OCI-M1 (cell line): ENCODE data around the gene IL1B.

Source experiments
- DNase-seq: peaks from one replicate; lab custom pipeline; 2025; lab: John Stamatoyannopoulos, UW

The IL1B gene

GRCh38 chr2:112836695-112837117, at the start of gene IL1B:
Gene IL1B, minus strand, starts transcription at chr2:112836779. Its CDS starts 550 bp downstream, at chr2:112836229.
- peak; percentile 92 for DNase-seq

DNA sequence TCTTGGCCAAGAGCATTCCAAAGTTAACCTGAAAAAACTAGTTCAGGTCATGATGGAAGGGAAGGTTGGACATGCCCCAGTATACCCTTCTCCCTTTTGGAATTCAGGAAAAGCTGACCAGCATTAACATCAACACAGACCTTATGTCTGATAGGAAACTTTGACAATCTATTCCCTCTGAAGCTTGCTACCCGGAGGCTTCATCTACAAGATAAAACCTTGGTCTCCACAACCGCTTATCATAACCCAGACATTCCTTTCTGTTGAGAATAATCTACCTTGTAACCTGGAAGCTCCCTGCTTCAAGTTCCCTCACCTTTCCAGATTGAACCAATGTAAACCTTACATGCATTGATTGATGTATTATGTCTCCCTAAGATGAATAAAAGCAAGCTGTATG, 49.7 kb upstream of the IL1B start:
- DNase-seq = no peak

DNA sequence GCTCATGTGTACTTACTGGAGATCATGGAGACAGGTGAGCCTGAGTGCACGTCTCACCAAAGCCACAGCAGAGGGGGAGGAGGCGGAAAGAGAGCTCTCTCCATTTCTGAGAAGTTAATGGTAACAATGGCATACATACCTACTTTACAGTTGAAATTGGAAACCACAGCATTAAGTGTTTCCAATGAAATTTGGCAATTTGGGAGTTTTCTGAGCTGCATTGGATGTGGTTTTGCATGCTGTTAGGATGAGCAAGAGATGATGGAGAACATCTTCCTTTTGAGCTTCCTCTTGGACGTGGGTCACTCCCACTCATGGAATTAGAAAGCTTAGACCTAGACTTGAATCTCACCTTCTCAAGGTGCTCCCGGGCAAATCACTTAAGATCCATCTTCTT, 48.9 kb upstream of the IL1B start:
- no peak for DNase-seq

GRCh38 chr2:112884869-112885505, 48.4 kb upstream of the IL1B start:
- peak; percentile 89 for DNase-seq

GRCh38 chr2:112883669-112884068, 47.1 kb upstream of the IL1B start:
- DNase-seq = no peak

GRCh38 chr2:112881217-112881985, 44.8 kb upstream of the IL1B start:
- peak; percentile 83 for DNase-seq

- DNase-seq = no peak
Measured at GRCh38 chr2:112880696-112881095, 44.1 kb upstream of the IL1B start.

DNA sequence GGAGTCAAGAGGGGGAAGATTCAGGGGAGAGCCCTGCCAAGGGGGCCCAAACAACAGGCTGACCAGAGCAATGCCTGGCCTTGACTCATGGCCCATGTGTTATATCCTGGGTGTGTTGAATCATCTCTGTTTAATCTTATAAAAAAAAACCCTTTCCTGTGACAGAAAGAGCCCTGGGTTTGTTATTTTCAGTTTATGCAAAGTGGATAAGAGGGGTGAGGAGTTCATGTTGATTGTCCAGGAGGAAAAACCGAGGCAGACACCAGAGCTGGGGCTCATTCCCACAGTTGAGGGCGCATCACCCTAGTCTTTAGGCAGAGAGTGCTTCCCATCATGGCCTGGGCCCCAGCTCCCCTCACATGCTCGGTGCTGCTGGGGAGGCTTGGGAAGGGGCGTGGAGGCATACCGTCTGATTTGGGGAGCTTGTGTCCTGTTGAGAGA, 43.5 kb upstream of the IL1B start:
- DNase-seq = no peak

DNA sequence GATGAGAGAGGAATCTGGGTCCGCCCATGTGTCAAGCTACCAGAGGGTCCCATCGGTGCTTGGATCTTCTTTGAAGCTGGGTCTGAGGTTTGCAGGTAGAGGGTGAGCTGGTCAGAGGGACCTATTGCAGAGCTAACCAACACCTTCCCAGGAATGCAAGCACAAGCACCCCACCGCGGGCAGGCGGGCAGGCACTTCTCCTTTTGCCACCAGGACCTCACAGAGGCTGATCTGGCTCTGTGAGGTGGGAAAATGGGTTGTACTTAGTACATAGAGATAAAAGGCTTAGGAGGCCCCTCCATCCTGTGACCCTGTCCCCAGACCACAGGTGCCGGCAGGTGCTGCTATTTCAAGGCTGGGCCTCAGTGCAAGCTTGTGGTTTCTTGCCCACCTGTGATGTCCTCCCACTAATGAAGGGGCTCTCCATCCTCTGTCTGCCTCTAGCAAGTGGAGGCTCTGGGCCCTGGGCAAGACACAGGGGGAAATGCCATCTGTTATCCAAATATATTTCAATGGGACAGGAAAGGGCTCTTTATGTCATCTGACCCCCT, 43.0 kb upstream of the IL1B start:
- no peak for DNase-seq

GRCh38 chr2:112877423-112877822, 40.8 kb upstream of the IL1B start:
- DNase-seq = no peak

DNA sequence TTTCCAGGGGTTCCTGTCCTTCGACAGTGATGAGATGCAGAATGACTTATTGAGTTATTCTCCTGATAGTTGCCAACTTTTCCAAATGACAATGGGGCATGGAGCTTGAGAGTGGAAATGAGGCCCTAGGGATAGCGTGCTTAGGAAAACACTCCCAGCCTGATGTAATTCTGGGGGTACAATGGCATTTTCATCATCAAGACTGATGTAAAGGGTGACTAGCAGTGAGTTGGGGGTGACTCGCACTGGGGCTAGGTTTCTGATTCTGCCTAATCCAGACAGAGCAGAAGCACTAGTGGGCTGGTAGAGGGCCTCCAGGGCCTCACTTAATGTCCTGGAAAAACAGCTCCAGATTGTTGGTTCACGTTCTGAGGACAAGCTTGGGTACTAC, 40.4 kb upstream of the IL1B start:
- DNase-seq = no peak

DNA sequence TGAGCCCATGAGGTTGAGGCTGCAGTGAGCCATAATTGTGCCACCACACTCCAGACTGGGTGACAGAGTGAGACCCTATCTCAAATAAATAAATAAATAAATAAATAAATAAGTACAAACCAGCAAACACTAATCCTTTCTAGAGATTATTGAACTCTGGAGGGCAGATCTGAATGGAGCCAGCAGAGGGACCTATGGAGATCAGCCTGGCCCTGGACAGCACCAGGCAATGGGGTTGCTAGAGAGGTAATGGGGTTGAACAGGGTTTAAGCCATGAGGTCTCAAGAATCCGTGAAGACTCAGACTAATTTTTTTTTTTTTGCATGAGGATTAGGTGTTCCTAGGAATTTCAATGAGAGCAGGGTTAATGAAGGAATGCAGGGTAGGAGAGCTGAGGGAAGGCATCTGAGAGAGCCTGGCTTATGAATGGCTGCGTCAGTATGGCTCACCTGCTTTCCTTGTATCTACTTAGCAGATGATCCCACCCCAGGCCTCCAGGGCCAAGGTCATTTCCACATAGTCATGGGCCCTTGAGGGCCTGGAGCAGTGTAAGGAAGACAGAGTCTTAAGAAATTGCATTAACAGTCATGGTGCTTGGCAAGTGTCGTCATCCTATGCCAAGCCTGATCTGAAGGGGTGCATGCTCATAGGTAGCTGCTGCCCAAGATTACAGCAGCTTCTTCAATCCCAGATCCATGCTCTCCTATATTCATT, 39.8 kb upstream of the IL1B start:
- DNase-seq = no peak

DNA sequence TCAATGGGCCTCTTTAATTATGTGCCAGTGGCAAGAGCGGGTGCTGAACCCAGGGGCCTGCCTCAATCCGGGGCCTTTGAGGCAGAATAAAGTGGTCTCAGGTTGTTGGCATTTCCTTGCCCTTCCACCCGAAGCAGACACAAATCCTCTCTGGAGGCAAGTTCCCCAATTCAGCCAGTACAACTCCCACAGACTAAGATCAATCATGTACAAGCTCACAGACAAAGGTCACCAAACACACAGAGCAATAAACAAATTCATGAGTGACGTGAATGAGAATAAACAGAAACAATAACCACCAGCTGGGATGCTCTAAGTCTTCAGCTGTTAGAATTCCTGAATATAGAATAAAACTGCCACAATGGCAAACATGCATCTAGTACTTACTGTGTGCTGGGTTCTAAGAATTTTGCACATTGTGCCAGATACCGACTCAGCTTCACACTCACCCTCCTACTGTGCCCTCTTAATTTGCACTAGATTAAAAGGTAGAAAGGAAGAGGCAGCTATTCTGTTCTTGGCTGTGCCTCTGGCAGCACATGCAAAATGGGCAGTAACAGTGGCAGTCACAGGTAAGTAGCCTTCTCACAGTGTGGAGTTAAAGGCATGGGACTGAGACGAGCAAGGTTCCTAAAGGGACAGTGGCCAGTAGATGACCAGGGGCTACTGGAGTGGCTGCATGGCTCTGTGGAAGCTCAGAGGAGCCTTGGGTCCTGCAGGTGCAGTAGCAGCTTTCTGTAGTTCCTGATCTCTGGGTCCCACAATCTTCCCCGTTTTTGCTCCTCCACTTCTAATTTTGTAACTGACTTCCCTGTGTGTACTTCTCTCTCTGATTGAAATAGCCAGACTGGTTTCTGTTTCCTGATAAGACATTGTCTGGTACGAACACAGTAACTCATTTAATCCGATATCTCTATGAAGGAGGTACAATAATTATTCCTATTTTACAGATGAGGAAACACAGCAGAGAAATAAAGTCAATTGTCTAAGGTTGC, 34.6 kb upstream of the IL1B start:
- DNase-seq = peak; percentile 52

DNA sequence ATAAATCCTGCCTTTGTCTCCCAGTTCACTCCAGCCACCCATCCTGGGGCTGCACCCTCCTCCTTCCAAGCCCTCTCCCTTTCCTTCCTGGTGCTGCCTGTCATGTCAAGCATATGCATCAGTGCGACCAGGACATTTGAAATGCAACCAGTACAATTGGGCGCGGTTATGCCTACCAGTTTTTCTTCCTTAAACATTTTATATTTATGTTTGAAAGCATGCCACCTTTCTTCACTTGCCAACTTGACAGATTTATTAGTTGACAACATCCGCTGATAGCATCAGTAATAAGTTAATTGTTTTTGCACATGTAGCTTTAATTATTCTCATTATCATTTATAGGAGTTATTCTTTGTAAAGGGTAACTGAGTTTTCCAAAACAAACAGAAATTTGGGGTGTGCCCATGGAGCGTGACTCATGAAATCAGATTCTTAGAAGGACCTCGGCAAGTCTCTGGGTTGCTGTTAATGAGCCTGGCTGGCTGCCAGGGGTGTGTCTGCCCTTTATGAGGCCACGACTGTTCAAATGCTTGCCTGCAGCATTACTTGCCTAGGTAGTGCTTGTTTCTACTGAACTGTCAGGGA, 32.8 kb upstream of the IL1B start:
- DNase-seq = peak; percentile 89

GRCh38 chr2:112867701-112868631, 31.4 kb upstream of the IL1B start:
- DNase-seq = no peak

- DNase-seq = no peak
Measured at GRCh38 chr2:112866128-112866835, 29.7 kb upstream of the IL1B start.

DNA sequence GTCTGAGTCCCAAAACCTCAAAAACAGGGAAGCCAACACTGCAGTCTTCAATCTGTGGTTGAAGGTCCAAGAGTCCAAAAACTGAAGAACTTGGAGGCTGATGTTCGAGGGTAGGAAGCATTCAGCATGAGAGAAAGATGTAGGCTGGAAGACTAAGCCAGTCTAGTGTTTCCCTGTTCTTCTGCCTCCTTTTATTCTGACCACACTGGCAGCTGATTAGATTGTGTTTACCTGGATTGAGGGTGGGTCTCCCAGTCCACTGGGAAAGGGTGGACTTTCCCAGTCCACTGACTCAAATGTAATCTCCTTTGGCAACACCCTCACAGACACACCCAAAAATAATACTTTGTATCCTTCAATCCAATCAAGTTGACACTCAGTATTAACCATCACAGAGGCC, 27.5 kb upstream of the IL1B start:
- DNase-seq = no peak

GRCh38 chr2:112859406-112860183, 23.0 kb upstream of the IL1B start:
- DNase-seq = peak; percentile 46
